Naive thymus-derived CD8-positive, alpha-beta T cell (primary cell): ENCODE data around the gene SLC25A1. TPM values are rescaled to one million over a fixed set of nuclear protein-coding genes. Genes with fewer than 3 reads are reported as not detected.

Source experiments
- ATAC-seq, 2 donors: fragments of 150-1000 bp; cut with Tn5 transposase in 1 of 2; sonication (Bioruptor Pico), chemical (Tn5 transposase) in 1 of 2; 1 replicate in 1 of 2; 2 replicates in 1 of 2; pipeline ENCODE4 v1.10.0; 2021; ENCODE audit warnings: mild to moderate bottlenecking in 2 of 2, moderate library complexity in 2 of 2
- POLR2A ChIA-PET: fragments of 350-600 bp; sonication (Branson Sonifier 250); formaldehyde crosslinking; loops from one replicate; lab custom pipeline; 2021; ENCODE audit warnings: antibody characterized with exemption; lab: Charles Lee
- DNase-seq, 10 donors: peaks; one replicate each; pipeline versions ENCODE4 v3.0.0 to v3.0.0-alpha.2; 2020 to 2022
- H3K27ac Mint-ChIP-seq, 10 donors: one replicate each; pipeline ENCODE4 v1.8.0; 2020 to 2022; ENCODE audit warnings: mild to moderate bottlenecking in 10 of 10, mixed read lengths in 10 of 10, moderate library complexity in 4 of 10, inconsistent platforms in 1 of 10
- H3K27me3 Mint-ChIP-seq, 5 donors: one replicate each; pipeline ENCODE4 v1.8.0; 2021 to 2022; ENCODE audit warnings: mixed read lengths in 5 of 5
- H3K36me3 Mint-ChIP-seq, 3 donors: one replicate each; pipeline ENCODE4 v1.8.0; 2020 to 2022; ENCODE audit warnings: mixed read lengths in 3 of 3, mild to moderate bottlenecking in 2 of 3, inconsistent platforms in 1 of 3
- H3K4me1 Mint-ChIP-seq, 4 donors: one replicate each; pipeline ENCODE4 v1.8.0; 2021 to 2022; ENCODE audit warnings: mixed read lengths in 4 of 4
- H3K4me3 Mint-ChIP-seq, 10 donors: one replicate each; pipeline ENCODE4 v1.8.0; 2020 to 2022; ENCODE audit warnings: mild to moderate bottlenecking in 10 of 10, mixed read lengths in 10 of 10, moderate library complexity in 6 of 10, inconsistent platforms in 1 of 10
- H3K9me3 Mint-ChIP-seq, 9 donors: one replicate each; pipeline ENCODE4 v1.8.0; 2020 to 2022; ENCODE audit warnings: mixed read lengths in 9 of 9, mild to moderate bottlenecking in 3 of 9, inconsistent platforms in 1 of 9, moderate library complexity in 1 of 9
- polyA plus RNA-seq, 3 donors: library from polyadenylated mRNA; unstranded; fragments of 300-500 nt; fragmentation: Illumina TruSeq; gene quantifications; one replicate each; pipeline ENCODE4 v1.2.3, GENCODE V29; 2021
- total RNA-seq, 8 experiments: library from RNA in 2 of 8; stranded (reverse) in 2 of 8; gene quantifications; one replicate each; pipeline ENCODE4 v1.2.3 and lab custom pipeline; 2021 to 2026

SLC25A1 gene
- total and polyA plus RNA-seq, 5 experiments from 2014 or later: 32.1 to 57.5 (median 36.3) TPM

DNA sequence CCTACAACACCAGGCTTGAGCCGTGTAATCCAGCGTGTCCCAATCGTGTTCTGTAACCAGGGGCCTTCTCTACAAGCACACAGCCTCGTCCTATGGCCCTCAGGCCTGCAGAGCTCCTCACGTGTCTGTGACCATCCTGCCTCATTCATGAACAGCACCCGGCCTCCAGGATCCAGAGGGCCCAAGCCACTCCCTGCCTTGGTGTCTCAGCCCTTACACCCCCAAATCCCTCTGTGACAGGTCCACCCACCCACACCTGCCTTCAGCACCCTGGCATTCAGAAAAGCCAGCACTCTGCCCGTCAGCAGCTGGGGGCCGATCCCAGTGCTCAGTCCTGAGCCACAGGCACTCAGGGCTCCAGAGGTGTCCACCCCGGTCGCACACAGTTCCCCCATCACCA lies 41.6 kb downstream of the SLC25A1 start:
- no peaks in the 10 kb centered on the region for H3K27me3 Mint-ChIP-seq
- no peak for DNase-seq
- peaks cover 0 to 75% (median 8%) of the 10 kb centered on the region in 3 donors for H3K36me3 Mint-ChIP-seq
- H3K9me3 Mint-ChIP-seq: no peaks in the 10 kb centered on the region
- H3K4me1 Mint-ChIP-seq: peaks cover 0 to 13% (median 7%) of the 10 kb centered on the region in 4 donors
- peak overlapping the region in 4 of 10 donors; percentile 37 to 82 (median 55) for H3K27ac Mint-ChIP-seq
- H3K4me3 Mint-ChIP-seq: no peak overlapping the region
- POLR2A ChIA-PET: no interaction called here
- ATAC-seq: no peak

DNA sequence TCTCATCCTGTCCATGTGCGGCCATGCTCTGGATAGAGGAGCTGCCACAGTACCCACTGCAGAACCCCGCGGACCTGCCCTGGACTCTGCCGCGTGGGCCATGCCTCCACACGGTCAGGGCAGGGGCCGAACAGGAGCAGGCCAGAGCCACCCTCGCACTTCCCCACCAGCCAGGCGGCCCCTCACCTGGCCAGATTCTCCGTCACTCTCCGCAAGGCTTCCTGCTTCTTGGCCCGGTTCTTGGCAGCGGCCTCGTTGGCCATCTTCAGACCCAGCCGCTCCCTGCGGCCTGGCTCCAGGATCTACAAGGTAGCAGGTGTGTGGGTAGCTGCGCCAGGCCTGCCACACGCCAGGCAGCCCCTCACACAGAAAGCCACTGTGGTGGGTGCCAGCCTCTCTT lies 43.7 kb downstream of the SLC25A1 start:
- H3K27me3 Mint-ChIP-seq: no peaks in the 10 kb centered on the region
- H3K27ac Mint-ChIP-seq: peak overlapping the region in 1 of 10 donors; percentile 84
- H3K9me3 Mint-ChIP-seq: no peaks in the 10 kb centered on the region
- ATAC-seq (no peak), DNase-seq (no peak)
- H3K4me1 Mint-ChIP-seq: peaks cover 0 to 4% (median 3%) of the 10 kb centered on the region in 4 donors
- no peak overlapping the region for H3K4me3 Mint-ChIP-seq
- POLR2A ChIA-PET: no interaction called here
- H3K36me3 Mint-ChIP-seq: peaks cover 0 to 61% (median 4%) of the 10 kb centered on the region in 3 donors

DNA sequence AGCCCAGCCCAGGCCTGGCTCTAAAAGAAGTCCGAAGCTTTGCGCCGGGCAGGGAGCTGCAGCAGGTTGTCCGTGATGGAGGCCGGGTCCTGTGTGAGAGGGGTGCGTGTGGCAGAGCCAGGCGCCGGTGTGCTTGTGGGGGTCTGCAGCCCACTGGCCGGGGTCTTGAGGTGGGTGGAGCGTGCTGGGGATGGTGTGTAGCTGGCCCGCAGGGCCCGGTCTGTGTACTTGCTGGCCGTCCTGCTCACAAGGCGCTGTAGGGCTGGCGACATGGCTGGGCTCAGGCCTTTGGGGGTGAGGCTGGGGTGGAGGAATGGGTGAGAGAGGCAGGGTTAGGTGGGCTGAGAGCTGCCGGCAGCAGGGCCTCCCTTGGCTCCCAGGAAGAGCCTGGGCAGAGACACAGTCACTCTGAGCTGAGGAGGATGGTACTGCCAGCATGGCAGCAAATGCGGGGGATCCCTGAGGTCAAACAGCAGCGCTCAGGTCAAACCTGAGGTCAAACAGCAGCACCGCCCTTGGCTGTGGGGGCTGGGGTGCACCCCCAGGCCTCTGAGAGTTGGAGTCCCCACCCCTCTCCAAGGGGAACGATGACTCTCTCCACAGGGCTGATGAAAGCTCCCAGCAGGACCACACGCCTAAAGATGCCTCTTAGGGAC lies 44.2 kb downstream of the SLC25A1 start:
- Mint-ChIP-seq H3K9me3 (no peaks in the 10 kb centered on the region), H3K4me1 (peaks cover 0 to 8% (median 3%) of the 10 kb centered on the region in 4 donors), H3K27me3 (no peaks in the 10 kb centered on the region), H3K4me3 (no peak overlapping the region), H3K36me3 (peaks cover 0 to 56% (median 4%) of the 10 kb centered on the region in 3 donors), H3K27ac (peak overlapping the region in 1 of 10 donors; percentile 40)
- POLR2A ChIA-PET: interaction anchor here (0.7 kb wide), 1 partner anchor 9 kb away, joined by 3 read pairs; no protein-coding TSS in a partner anchor
- ATAC-seq: no peak
- no peak for DNase-seq

DNA sequence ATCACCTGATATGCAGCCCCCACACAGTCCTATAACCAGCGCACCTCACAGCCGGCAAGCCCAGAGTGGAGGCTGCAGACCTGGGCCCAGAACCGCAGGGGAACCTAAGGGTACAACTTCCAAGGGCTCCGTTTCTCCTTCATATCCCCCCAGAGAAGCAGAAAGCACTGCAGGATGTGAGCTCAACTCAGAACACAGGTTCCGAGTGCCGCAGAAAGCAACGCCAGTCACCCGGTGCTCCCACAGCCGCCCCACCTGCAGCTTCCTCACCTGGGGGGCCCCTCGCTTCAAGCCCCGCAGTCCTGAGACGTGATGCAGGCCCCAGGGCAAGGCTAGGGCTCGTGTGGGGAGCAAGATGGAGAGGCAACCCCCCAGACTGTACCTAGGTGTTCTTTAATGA lies 45.0 kb downstream of the SLC25A1 start:
- POLR2A ChIA-PET: interaction anchor here (0.5 to 1.1 kb wide), 2 partner anchors 12 to 249 kb away, joined by 3 to 4 read pairs; partner anchors contain the start of gene DGCR2
- H3K9me3 Mint-ChIP-seq: no peaks in the 10 kb centered on the region
- H3K36me3 Mint-ChIP-seq: peaks cover 0 to 51% (median 4%) of the 10 kb centered on the region in 3 donors
- DNase-seq: no peak
- ATAC-seq: no peak
- H3K27me3 Mint-ChIP-seq: no peaks in the 10 kb centered on the region
- H3K4me3 Mint-ChIP-seq: no peak overlapping the region
- H3K27ac Mint-ChIP-seq: peak overlapping the region in 1 of 10 donors; percentile 5
- peaks cover 0 to 9% (median 3%) of the 10 kb centered on the region in 4 donors for H3K4me1 Mint-ChIP-seq

DNA sequence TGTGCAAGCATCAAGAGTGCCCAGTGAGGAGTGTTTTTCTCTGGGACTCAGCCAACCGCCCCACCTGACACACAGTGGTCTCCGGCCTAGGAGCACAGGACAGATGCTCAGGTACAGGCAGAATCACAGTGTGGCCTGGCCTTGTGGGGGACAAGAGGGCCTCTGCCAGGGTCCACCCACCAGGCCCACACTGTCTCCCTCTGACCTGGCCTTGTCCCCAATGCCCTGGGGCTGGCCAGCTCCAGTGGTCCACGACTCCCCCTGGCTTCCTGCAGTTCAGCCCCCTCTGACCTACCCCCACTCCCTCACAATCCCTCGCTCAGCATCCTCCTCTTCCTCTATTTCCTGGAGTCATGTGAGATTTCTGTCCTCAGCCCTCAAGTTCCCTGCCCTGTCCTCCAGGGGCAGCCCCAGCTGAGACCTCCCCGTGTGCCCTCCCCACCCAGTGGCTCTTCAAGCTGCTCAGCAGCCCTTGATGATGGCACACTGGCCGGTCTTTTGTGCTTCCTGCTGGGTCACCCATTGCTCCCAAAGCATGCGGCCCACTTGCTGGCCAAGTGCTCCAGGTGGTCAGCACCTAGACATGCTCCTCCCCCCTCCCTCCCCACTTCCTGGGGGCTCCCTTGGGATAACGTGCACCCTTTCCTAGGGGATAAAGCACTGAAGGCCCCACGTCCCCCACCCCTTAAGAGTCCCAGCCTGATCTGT lies 45.7 kb downstream of the SLC25A1 start:
- peaks cover 0 to 9% (median 3%) of the 10 kb centered on the region in 4 donors for H3K4me1 Mint-ChIP-seq
- POLR2A ChIA-PET: interaction anchor here (0.5 to 1.1 kb wide), 2 partner anchors 11 to 1914 kb away, joined by 3 to 4 read pairs; partner anchors contain the start of genes ADA2 and DGCR2
- DNase-seq: no peak
- peak overlapping the region in 2 of 10 donors; percentile 60 to 73 for H3K27ac Mint-ChIP-seq
- H3K36me3 Mint-ChIP-seq: peaks cover 0 to 50% (median 4%) of the 10 kb centered on the region in 3 donors
- H3K27me3 Mint-ChIP-seq: no peaks in the 10 kb centered on the region
- no peaks in the 10 kb centered on the region for H3K9me3 Mint-ChIP-seq
- no peak overlapping the region for H3K4me3 Mint-ChIP-seq
- ATAC-seq: peak; percentile 19 to 23

DNA sequence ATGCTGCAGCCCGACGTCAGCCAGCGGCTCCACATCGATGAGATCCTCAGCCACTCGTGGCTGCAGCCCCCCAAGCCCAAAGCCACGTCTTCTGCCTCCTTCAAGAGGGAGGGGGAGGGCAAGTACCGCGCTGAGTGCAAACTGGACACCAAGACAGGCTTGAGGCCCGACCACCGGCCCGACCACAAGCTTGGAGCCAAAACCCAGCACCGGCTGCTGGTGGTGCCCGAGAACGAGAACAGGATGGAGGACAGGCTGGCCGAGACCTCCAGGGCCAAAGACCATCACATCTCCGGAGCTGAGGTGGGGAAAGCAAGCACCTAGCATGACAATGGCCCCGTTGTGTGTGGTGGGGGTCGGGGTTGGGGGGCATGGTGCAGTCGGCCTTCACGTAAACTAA lies 46.4 kb downstream of the SLC25A1 start:
- Mint-ChIP-seq H3K4me3 (no peak overlapping the region), H3K4me1 (peaks cover 0 to 11% (median 2%) of the 10 kb centered on the region in 4 donors), H3K27me3 (no peaks in the 10 kb centered on the region), H3K9me3 (no peaks in the 10 kb centered on the region), H3K36me3 (peaks cover 0 to 47% (median 3%) of the 10 kb centered on the region in 3 donors), H3K27ac (peak overlapping the region in 1 of 10 donors; percentile 43)
- POLR2A ChIA-PET: no interaction called here
- no peak for DNase-seq
- ATAC-seq: no peak

DNA sequence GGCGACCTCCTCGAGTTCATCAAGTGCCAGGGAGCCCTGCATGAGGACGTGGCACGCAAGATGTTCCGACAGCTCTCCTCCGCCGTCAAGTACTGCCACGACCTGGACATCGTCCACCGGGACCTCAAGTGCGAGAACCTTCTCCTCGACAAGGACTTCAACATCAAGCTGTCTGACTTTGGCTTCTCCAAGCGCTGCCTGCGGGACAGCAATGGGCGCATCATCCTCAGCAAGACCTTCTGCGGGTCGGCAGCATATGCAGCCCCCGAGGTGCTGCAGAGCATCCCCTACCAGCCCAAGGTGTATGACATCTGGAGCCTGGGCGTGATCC lies 46.9 kb downstream of the SLC25A1 start:
- POLR2A ChIA-PET: no interaction called here
- Mint-ChIP-seq H3K27ac (no peak overlapping the region), H3K9me3 (no peaks in the 10 kb centered on the region), H3K27me3 (no peaks in the 10 kb centered on the region), H3K4me3 (no peak overlapping the region), H3K36me3 (peaks cover 0 to 42% (median 3%) of the 10 kb centered on the region in 3 donors), H3K4me1 (peaks cover 0 to 11% (median 2%) of the 10 kb centered on the region in 4 donors)
- ATAC-seq (no peak), DNase-seq (no peak)

DNA sequence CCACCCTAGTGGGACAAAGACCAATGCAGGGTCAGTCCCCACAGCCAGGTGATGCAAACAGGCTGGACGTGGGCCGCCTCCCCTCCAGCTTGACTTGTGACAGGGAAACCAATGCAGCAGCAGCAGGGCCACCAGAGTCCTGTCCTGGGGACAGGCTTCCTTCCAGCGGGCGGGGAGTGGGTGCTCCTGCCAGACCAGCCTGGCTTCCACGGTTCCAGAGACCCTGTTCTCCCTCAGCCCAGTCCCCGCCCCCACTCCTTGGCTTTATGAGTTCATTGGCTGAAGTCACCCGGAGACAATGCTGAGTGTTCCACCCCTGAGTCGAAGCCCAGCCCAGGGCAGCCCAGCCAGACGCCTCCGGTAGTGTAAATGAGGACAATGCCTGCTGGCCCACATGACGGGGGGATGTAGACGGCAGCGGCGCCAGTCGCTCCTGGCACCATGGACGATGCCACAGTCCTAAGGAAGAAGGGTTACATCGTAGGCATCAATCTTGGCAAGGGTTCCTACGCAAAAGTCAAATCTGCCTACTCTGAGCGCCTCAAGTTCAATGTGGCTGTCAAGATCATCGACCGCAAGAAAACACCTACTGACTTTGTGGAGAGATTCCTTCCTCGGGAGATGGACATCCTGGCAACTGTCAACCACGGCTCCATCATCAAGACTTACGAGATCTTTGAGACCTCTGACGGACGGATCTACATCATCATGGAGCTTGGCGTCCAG lies 47.4 kb downstream of the SLC25A1 start, which contains the start of gene TSSK2:
Gene TSSK2, plus strand, starts transcription at position 350 of the 726 bp plus-strand sequence. Its CDS starts 92 bp downstream, at position 442.
- no peaks in the 10 kb centered on the region for H3K27me3 Mint-ChIP-seq
- DNase-seq (no peak), ATAC-seq (no peak)
- H3K4me1 Mint-ChIP-seq: peaks cover 0 to 11% (median 2%) of the 10 kb centered on the region in 4 donors
- no peaks in the 10 kb centered on the region for H3K9me3 Mint-ChIP-seq
- peak within 1 kb of the TSS in 2 of 10 donors; percentile 43 to 50 for H3K27ac Mint-ChIP-seq
- H3K36me3 Mint-ChIP-seq: peaks cover 0 to 37% (median 3%) of the 10 kb centered on the region in 3 donors
- POLR2A ChIA-PET: no interaction called here
- no peak within 1 kb of the TSS for H3K4me3 Mint-ChIP-seq

DNA sequence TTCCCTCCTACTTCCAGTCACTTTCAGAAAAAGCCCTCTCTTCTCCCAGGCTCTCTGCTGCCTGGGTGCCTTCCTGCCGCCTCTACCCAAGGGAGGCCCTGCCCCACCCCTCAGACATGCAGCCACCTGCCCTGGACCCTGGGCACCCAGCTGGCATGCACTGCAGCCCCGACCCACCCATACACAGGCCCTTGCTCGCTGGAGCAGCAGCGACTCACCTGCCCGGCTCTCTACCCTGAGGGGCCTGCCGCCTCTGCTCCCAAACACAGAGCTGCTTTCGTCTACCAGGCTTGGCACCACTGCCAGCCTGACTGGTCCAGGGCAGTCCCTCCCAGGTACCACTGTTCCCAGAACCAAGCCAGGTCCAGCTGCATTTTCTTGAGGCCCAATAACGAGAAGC lies 48.7 kb downstream of the SLC25A1 start:
- Mint-ChIP-seq H3K4me3 (no peak overlapping the region), H3K36me3 (peaks cover 0 to 28% (median 0%) of the 10 kb centered on the region in 3 donors), H3K9me3 (no peaks in the 10 kb centered on the region), H3K27ac (peak overlapping the region in 4 of 10 donors; percentile 21 to 61 (median 40)), H3K27me3 (no peaks in the 10 kb centered on the region), H3K4me1 (peaks cover 0 to 7% (median 0%) of the 10 kb centered on the region in 4 donors)
- no peak for DNase-seq
- POLR2A ChIA-PET: interaction anchor here (0.7 kb wide), 1 partner anchor 14 kb away, joined by 3 read pairs; no protein-coding TSS in a partner anchor
- ATAC-seq: no peak

DNA sequence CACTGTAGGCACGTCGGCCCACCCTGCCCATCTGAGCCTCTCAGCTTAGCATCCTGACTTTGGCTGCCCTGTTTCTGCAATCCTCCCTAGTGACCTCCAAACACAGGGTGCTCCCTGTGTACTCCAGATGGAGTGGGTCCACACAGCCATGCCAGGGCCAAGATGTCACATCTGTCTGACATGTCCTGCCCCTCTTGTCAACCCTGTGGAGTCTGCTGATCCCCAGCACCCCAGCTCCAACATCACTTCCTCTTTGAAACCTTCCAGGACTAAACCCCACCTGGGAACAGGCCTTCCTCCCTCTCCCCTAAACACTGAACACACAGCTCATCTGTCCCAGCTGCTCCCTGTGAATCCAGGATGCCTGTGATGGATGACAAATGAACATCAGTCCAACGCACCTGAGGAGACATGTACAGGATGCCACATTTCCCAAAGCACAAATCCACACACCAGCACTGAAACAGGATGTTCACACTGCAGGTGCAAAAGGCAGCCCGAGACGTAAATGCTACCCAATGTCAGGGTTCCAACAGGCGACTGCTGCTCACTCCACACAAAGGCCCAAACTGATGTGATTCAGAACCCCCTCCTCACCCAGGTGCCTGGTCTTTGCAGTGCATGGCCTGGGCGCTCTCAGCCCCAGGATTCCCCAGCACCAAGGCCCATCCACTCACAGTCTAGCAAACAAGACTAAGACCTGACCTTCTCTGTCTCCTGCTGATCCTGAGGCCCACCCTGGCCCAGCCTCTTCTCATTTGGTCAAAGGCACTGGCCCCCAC lies 49.4 kb downstream of the SLC25A1 start:
- no peak overlapping the region for H3K4me3 Mint-ChIP-seq
- H3K27ac Mint-ChIP-seq: peak overlapping the region in 4 of 10 donors; percentile 4 to 61 (median 17)
- DNase-seq (no peak), ATAC-seq (no peak)
- POLR2A ChIA-PET: no interaction called here
- H3K27me3 Mint-ChIP-seq: no peaks in the 10 kb centered on the region
- H3K4me1 Mint-ChIP-seq: peaks cover 0 to 7% (median 0%) of the 10 kb centered on the region in 4 donors
- peaks cover 0 to 21% (median 0%) of the 10 kb centered on the region in 3 donors for H3K36me3 Mint-ChIP-seq
- H3K9me3 Mint-ChIP-seq: no peaks in the 10 kb centered on the region

DNA sequence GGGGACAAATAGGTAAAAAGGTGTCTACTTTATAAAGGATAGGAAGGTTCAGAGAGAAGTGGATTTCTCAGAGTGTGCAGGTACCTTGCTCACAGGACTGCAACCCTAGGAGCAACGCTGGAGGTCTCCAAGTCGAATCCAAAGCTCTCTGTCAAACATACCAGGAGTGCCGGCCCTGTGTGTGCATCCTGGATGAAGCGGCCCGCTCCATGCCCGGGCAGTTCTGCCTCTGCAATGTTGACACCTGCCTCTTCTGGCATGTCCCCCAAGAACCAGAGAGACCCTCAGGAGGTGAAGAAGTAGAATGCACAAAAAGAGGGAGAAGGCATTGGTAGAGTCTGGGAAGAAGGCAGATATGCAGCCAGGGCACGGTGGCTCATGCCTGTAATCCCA lies 50.5 kb downstream of the SLC25A1 start:
- Mint-ChIP-seq H3K4me3 (no peak overlapping the region), H3K9me3 (no peaks in the 10 kb centered on the region), H3K36me3 (peaks cover 0 to 10% (median 0%) of the 10 kb centered on the region in 3 donors), H3K27ac (peak overlapping the region in 1 of 10 donors; percentile 2), H3K27me3 (no peaks in the 10 kb centered on the region), H3K4me1 (peaks cover 2 to 10% (median 5%) of the 10 kb centered on the region in 4 donors)
- ATAC-seq (no peak), DNase-seq (no peak)
- POLR2A ChIA-PET: interaction anchor here (0.6 kb wide), 1 partner anchor 30 kb away, joined by 5 read pairs; no protein-coding TSS in a partner anchor
